ENCODE measurements around the gene ANKRD1.

Gene ANKRD1

GRCh38 chr10:90935581-90936275 is 14.8 kb upstream of the ANKRD1 start:
- DNase-seq (ENCODE audit: low spot score) = no peak

- peak; percentile 46 for DNase-seq (ENCODE audit: low spot score)
Observed at GRCh38 chr10:90930971-90931871, 10.3 kb upstream of the ANKRD1 start.

- peak; percentile 49 for DNase-seq (ENCODE audit: low spot score)
Observed at GRCh38 chr10:90930070-90930837, 9.4 kb upstream of the ANKRD1 start.

- no peak for DNase-seq (ENCODE audit: low spot score)
Observed at GRCh38 chr10:90929179-90929578, 8.3 kb upstream of the ANKRD1 start.

- no peak for DNase-seq (ENCODE audit: low spot score)
Observed at GRCh38 chr10:90927293-90927692, 6.4 kb upstream of the ANKRD1 start.

GRCh38 chr10:90925079-90926029 is 4.5 kb upstream of the ANKRD1 start:
- DNase-seq (ENCODE audit: low spot score) = no peak

GRCh38 chr10:90924552-90924951 is 3.7 kb upstream of the ANKRD1 start:
- DNase-seq (ENCODE audit: low spot score) = no peak

- no peak for DNase-seq (ENCODE audit: low spot score)
Observed at GRCh38 chr10:90923111-90923731, 2.3 kb upstream of the ANKRD1 start.

- DNase-seq (ENCODE audit: low spot score) = no peak
Observed at GRCh38 chr10:90921906-90922305, 1.0 kb upstream of the ANKRD1 start.

GRCh38 chr10:90919683-90920574 is 958 bp downstream of the ANKRD1 start:
- DNase-seq (ENCODE audit: low spot score) = no peak

GRCh38 chr10:90917968-90918318 is 2.9 kb downstream of the ANKRD1 start:
- DNase-seq (ENCODE audit: low spot score) = no peak

GRCh38 chr10:90917238-90917967 is 3.5 kb downstream of the ANKRD1 start:
- no peak for DNase-seq (ENCODE audit: low spot score)

GRCh38 chr10:90916392-90917237 is 4.3 kb downstream of the ANKRD1 start:
- no peak for DNase-seq (ENCODE audit: low spot score)

GRCh38 chr10:90915766-90916075 is 5.2 kb downstream of the ANKRD1 start:
- no peak for DNase-seq (ENCODE audit: low spot score)

GRCh38 chr10:90914992-90915765 is 5.7 kb downstream of the ANKRD1 start:
- DNase-seq (ENCODE audit: low spot score) = no peak

GRCh38 chr10:90913774-90914420 is 7.0 kb downstream of the ANKRD1 start:
- no peak for DNase-seq (ENCODE audit: low spot score)

- no peak for DNase-seq (ENCODE audit: low spot score)
Observed at GRCh38 chr10:90912854-90913479, 7.9 kb downstream of the ANKRD1 start.
